ENCODE results near the gene TUBGCP4. TPM values are rescaled to one million over a fixed set of nuclear protein-coding genes. Genes with fewer than 3 reads are reported as not detected.

The TUBGCP4 gene
- total and polyA plus RNA-seq, 2 of the 4 experiments (the other 2 are of a cell fraction) = 7.9 to 12.7 TPM

- Histone ChIP-seq H2AFZ (replicated peaks; ENCODE audit: low read length, poor library complexity) (no peak overlapping the region), H3K9me1 (ENCODE audit: insufficient read depth, low read length) (no peaks in the 10 kb centered on the region), H2AK9ac (replicated peaks; ENCODE audit: low read depth, low read length, poor library complexity) (no peak overlapping the region), H2BK15ac (ENCODE audit: low read depth, low read length) (no peak overlapping the region), H2BK120ac (ENCODE audit: low read depth, low read length) (no peak overlapping the region), H2AK5ac (ENCODE audit: low read depth, low read length) (no peak overlapping the region), H4K20me1 (ENCODE audit: insufficient read depth, low read length) (no peaks in the 10 kb centered on the region; the same call in 1 of the 2 replicates), H4K8ac (ENCODE audit: low read depth in 2 of 2, low read length in 2 of 2) (no peak overlapping the region), H3K56ac (ENCODE audit: extremely low read depth, insufficient read depth, low read length) (no peak overlapping the region), H3K4me2 (ENCODE audit: low read depth, low read length) (no peak overlapping the region), H3K4me3 (ENCODE audit: insufficient read depth, low read depth, low read length) (no peak overlapping the region), H4K91ac (ENCODE audit: insufficient read depth, low read depth, low read length) (no peak overlapping the region), H3K9me3 (ENCODE audit: control insufficient read depth, insufficient read depth, low read length) (no peaks in the 10 kb centered on the region), H3K4ac (ENCODE audit: low read depth, low read length) (no peak overlapping the region), H3K36me3 (ENCODE audit: control insufficient read depth, insufficient read depth, low read length) (peaks cover 9% of the 10 kb centered on the region), H3K18ac (ENCODE audit: low read depth, low read length) (no peak overlapping the region), H3K14ac (replicated peaks; ENCODE audit: low read depth, low read length) (no peak overlapping the region), H2BK20ac (ENCODE audit: low read depth, low read length) (no peak overlapping the region), H3K27me3 (ENCODE audit: control insufficient read depth, insufficient read depth, low read length) (no peaks in the 10 kb centered on the region), H3K9ac (ENCODE audit: low read depth, low read length) (no peak overlapping the region), H3K27ac (ENCODE audit: insufficient read depth, low read length) (no peak overlapping the region), H3K23ac (ENCODE audit: low read depth, low read length) (no peak overlapping the region), H3K79me1 (ENCODE audit: low read depth in 1 of 2, low read length in 2 of 2) (peaks cover 0 to 12% of the 10 kb centered on the region in 2 experiments; a peak in 2 of 4 replicates), H4K5ac (ENCODE audit: low read depth, low read length) (no peak overlapping the region), H2BK5ac (ENCODE audit: low read depth, low read length, poor library complexity, severe bottlenecking) (no peak overlapping the region), H3K4me1 (ENCODE audit: control insufficient read depth, insufficient read depth, low read length) (peaks cover 3% of the 10 kb centered on the region)
- in situ Hi-C loops (cut with MboI; ENCODE audit: low sequenced_read_pairs) (no loop called here), intact Hi-C loops (cut with micrococcal nuclease) (no loop called here), dilution Hi-C loops (cut with HindIII; ENCODE audit: low sequenced_read_pairs, unreplicated experiment) (no loop called here)
- DNase-seq = no peak
- no TSS peak for BruUV-seq (replicated peaks)
- POLR2A ChIA-PET (ENCODE audit: unreplicated experiment) = no interaction called here
- no peak for ATAC-seq (ENCODE audit: low read depth)
- TF ChIP-seq SMC3 (IDR thresholded peaks at IDR 0.05; ENCODE audit: low read depth, low read length) = no peak
- TF ChIP-seq ELK1 (IDR thresholded peaks at IDR 0.05; ENCODE audit: borderline replicate concordance, low read depth, low read length) = no peak
- no peak for TF ChIP-seq CHD1 (IDR thresholded peaks at IDR 0.05; ENCODE audit: low read depth, low read length)
- no peak for TF ChIP-seq MAFK (IDR thresholded peaks at IDR 0.05; ENCODE audit: low read depth, low read length)
- TF ChIP-seq, protein P1, sequence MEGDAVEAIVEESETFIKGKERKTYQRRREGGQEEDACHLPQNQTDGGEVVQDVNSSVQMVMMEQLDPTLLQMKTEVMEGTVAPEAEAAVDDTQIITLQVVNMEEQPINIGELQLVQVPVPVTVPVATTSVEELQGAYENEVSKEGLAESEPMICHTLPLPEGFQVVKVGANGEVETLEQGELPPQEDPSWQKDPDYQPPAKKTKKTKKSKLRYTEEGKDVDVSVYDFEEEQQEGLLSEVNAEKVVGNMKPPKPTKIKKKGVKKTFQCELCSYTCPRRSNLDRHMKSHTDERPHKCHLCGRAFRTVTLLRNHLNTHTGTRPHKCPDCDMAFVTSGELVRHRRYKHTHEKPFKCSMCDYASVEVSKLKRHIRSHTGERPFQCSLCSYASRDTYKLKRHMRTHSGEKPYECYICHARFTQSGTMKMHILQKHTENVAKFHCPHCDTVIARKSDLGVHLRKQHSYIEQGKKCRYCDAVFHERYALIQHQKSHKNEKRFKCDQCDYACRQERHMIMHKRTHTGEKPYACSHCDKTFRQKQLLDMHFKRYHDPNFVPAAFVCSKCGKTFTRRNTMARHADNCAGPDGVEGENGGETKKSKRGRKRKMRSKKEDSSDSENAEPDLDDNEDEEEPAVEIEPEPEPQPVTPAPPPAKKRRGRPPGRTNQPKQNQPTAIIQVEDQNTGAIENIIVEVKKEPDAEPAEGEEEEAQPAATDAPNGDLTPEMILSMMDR (conservative IDR thresholded peaks at IDR 0.05; ENCODE audit: low read depth, low read length) = no peak
- CTCF ChIA-PET = no interaction called here
Measured at GRCh38 chr15:43378601-43379000, 7.7 kb downstream of the TUBGCP4 start.
